ENCODE data around the gene NPHS1.
"Not testable (repeated sequence)": the region's sequence is repeated elsewhere in the genome, so short reads cannot be mapped to it uniquely, and the experiment has no call there.

NPHS1 gene

DNA sequence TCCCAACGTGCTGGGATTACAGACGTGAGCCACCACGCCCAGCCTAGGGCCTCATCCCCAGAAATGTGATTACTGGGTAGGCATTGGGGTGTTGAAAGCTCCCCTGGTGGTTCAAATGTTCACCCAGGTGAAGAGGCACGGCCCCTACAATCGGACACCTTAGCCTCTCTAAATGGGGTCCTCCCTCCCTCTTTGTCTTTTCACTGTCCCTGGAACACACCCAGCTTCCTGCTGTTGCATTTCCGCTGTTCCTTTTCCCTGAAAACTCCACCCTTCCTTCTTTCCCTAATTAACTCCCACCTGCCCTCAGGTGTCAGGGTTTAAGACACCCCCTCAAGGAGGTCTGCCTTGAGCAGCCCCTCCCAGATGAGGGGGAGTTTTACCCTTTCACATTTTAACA, 36.0 kb downstream of the NPHS1 start:
- no peak for DNase-seq (ENCODE audit: low spot score)

DNA sequence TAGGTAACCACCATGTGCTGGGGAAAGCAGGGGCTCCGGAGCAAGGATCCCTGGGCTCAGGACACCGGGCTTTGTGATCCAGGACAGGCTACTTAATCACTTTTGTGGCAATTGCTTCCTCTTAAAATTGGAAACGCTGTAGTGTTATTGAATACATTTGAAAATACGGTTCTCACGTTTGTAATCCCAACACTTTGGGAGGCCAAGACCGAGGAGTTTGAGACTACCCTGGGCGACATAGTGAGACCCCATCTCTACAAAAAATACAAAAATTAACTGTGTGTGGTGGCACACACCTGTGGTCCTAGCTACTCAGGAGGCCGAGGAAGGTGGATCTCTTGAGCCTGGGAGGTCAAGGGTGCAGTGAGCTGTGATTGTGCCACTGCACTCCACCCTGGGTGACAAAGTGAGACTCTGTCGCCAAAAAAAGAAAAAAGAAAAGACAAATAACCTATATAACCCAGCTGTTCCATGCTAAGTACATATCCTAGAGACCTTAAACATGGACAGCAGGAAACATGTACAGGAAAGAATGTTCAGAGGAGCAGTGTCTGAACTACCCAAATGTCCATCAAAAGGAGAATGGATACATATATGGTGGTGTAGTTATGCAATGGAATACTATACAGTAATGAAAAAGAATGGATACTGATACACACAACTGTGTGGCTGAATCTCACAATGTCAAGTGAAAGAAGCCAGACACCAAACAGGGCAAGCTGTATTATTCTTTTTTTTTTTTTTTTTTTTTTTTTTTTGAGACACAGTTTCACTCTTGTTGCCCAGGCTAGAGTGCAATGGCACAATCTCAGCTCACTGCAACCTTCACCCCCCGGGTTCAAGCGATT, 39.0 kb downstream of the NPHS1 start:
- DNase-seq (ENCODE audit: low spot score): no peak

DNA sequence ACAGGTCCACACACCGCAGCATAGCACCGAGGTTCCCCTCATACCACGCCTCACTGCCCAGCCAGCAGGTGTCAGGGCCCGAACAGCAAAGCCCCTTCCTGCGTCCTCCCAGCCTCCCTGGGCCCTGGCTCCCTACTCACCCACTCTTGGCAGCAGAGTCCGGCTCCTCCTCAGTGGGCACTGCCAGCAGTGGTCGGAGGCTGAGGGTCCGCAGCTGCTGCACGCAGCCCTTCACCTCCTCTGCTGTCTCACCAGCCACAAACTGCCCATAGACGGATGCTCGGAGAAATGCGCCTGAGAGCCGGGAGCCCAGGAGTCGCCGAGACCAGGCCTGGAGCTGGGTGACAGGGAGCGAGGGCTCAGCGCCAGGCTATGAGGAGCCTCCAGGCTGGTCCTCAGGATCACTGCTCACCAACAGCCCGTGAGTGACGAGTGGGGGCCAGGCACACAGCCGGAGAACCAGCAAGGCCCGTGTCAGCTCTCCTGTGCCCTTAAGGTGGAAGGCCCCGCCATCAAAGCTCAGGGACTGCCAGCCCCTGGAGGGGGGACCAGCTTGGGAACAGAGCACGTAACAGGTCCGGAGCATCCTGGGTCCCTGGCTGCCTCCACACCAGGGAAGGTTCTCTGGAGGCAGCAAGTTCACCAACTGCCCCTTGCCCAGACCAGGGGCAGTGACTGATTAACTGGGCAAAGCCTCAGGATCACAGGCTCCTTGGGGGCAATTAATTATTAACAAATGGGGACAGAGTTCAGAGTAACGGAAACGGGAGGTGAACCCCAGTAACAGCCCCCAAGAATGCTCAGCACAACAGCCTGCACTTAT, 39.9 kb downstream of the NPHS1 start, which contains the start of gene PRODH2:
Gene PRODH2 (minus strand): TSS at position 626 of the 823 bp plus-strand sequence. CDS start 40 bp downstream, at position 586.
- DNase-seq (ENCODE audit: low spot score): peak; percentile 8

DNA sequence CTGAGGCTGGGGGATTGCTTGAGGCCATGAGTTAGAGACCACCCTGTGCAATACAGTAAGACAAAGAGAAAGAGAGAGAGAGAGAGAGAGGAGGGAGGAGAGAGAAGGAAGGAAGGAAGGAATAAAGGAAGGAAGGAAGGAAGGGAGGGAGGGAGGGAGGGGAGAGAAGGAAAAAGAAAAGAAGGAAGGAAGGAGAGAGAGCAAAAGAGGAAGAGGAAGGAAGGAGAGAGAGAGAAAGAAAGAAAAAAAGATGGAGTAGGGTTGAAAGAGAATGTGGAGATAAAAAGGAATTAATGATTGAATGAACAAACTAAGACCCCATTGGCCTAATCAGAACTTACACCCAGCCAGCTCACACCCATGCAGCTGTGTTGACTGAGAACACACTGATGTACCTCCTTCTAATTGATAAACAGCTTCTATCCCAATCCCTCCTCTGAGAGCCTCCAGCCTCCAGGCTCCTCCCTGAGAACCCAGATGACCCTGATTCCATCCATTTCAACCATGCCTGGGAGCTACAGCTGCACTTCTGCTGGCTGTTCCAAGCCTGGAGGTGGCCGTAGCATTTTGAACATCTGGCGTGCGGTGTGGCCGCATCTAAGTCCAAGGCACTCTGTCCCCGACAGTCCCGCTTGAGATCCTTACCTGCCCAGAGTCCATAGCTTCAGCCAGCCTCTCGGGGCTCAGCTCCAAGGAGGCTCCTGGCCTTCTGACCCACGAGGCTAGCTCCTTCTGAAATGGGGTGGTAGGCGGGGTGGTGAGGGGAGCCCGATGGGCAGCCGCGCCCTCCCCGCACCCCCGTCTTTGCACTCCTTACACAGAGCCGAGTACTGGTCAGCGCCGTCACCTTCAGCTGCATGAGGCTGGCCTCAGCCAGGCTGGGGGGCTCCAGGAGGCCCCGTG, 40.7 kb downstream of the NPHS1 start:
- DNase-seq (ENCODE audit: low spot score): no peak

DNA sequence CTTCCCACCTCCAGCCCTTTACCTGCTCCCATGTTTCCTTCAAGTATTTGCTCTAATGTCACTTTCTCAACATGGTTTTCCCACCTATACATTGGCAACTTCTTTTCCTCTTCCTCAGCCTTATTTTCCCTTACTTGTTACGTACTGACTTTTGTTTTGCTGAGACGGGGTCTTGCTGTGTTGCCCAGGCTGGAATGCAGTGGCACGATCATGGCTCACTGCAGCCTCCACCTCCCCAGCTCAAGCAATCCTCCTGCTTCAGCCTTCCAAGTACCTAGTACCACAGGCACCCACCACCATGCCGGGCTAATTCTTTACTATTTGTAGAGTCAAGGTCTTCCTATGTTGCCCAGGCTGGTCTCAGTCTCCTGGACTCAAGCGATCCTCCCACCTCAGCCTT, 44.7 kb downstream of the NPHS1 start:
- DNase-seq (ENCODE audit: low spot score): no peak

DNA sequence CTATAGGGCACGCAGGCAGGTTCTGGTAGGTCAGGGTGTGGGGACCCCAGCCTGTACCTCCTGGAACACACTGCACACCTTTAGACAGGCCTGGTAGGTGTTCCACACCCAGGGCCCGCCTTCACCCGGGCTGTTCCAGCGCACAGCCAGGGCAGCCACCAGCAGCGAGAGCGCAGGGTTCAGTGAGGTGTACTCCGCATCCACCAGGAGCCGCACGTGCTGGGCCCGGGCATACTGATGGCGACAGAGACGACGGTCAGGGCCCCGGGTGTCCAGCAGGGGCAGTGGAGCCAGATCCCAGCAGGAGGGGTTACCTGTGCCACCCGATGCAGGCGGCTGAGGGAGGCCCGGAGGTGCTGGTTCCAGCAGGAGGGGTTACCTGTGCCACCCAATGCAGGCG, 45.7 kb downstream of the NPHS1 start:
- DNase-seq (ENCODE audit: low spot score): no peak

DNA sequence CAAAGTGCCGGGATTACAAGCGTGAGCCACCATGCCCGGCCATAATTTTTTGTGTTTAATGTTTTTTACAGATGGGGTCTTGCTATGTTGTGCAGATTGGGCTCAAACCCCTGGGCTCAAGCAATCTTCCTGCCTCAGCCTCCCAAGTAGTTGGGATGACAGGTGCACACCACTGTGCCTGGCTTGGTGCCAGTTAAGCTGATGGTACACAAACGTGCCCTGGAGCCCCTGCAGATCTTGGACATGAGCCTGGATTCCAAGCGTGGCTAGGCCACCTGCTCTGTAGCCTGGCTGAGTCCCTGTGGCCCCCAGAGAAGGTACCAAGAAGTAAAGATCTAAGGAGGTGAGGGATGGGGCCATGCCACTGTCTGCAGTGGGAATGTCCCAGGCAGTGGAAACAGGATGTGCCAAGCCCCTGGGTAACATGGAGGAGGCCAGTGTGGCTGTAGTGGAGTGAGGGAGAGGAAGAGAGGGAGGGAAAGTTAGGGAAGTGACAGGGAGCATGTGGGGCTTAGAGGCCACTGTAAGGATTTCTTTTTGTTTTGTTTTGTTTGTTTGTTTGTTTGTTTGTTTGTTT, 46.7 kb downstream of the NPHS1 start:
- no peak for DNase-seq (ENCODE audit: low spot score)

DNA sequence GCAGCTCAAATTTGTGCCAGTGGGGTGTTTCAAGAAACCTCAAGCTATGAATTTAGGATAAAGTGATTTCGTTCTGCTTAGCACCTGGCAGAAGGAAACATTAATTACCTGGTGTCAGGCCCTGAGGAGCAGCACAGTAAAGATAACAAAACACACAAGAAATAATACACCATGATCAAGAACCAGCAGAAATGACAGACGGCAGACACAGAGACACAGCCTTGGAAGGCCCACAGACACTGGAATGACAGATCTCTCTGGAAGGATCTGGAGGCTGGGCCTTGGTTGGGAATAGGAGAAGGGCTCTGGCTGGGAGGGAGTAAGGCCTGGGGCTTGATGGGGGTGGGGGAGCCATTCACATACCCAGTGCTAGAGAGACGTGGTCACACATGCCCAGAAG, 50.5 kb downstream of the NPHS1 start:
- no peak for DNase-seq (ENCODE audit: low spot score)

DNA sequence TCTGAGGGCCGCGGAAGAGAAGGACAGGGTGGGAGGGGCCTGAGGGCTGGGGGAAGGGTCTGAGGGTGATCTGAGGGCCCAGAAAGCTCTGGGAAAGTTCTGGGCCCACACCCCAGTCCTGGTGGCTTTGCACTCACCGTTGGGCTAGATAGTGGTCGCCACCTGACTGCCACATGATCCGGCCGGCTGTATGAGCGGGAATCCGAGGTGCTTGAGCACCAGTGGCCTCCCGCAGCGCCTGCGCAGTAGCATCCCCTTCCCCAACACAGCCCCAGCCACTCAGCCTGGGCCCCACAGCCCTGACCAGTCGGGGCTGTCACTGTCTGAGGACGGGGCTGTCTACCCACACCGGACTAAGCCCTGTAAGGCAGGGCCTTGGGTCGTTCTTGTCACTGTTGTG, 54.6 kb downstream of the NPHS1 start:
- no peak for DNase-seq (ENCODE audit: low spot score)

DNA sequence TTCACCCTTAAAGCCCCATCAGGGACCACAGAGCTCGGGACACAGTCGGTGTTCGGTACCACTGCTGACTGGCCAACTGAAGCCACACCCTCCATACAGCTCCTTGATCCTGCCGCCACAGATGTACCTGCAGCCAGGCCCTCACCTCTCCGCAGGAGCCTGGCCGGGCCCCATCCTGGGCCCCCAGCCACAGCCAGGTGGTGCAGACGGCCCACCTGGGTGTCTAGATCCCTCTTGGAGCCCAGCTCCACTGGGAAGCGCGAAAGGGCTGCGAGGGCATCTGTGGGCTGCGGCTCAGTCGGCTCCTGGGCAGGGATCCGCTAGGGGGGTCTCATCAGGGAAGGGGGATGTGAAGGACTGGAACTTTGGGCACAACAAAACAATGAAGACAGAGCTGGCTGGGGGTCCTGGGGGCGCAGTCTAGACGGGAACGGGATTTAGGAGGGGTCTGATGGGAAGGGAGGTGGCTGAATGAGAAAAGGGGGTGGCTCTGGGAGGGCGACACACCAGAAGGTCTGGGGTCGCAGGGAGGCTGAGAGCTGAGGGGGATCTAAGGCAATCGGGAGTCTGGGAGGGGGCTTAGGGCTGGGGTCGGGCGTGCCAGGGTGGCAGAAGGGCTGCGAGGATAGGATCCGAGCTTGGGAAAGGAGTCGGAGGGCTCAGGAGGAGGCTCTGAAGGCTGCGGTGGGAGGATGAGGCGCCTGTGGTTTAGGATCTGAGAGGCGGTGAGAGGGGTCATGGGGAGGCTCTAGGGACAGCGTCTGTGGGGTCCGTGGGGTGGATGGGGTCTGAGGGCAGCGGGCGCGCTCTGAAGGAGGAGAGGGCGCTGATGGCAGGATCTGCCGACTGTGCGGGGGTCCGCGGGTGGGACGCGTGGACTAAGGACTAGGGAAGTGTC, 55.4 kb downstream of the NPHS1 start:
- no peak for DNase-seq (ENCODE audit: low spot score)

DNA sequence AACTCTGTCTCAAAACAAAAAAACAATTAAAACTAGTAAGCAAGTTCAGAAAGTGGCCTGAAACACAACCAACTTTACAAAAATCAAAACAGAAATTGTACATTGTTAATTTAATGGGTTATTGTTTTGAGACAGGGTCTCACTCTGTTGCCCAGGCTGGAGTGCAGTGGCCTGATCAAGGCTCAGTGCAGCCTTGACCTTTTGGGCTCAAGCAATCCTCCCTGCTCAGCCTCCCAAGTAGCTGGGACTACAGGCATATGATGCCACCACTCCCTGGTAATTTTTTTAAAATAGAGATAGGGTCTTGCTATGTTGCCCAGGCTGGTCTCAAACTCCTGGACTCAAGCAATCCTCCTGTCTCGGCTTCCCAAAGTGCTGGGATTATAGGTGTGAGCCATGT, 56.7 kb downstream of the NPHS1 start:
- DNase-seq (ENCODE audit: low spot score): not testable (repeated sequence)

DNA sequence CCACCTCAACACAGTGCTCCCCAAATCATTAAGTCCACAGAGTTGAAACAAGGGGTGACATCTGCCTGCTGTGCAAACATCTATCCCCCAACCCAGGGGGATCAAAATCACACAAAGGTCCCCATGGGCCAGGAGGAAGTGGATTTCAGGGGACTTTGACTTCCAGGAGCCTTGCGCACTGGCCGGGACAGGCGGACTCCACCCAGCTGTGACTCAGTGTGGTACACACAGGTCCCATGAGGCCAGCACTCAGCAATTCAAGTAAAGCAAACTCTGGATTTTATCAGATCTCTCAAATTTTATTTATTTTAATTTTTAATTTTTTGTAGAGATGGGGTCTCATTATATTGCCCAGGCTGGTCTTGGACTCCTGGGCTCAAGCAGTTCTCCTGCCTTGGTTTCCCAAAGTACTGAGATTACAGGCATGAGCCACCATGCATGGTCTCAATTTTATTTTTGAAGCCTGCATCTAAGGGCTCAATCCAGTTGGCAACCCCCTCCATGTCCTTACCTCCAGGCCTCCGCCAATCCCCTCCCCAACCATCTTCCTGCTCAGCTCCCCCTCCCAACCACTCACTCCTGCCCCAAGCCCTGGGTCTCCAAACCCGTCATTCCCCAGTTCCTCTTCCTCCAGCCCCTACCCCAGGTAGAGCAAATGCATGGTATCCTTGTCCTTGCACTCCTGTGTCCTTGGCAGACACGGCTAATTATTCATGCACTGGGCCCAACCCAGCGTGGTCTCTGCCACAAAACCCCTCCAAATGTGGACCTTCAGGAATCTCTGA, 58.7 kb downstream of the NPHS1 start:
- no peak for DNase-seq (ENCODE audit: low spot score)

DNA sequence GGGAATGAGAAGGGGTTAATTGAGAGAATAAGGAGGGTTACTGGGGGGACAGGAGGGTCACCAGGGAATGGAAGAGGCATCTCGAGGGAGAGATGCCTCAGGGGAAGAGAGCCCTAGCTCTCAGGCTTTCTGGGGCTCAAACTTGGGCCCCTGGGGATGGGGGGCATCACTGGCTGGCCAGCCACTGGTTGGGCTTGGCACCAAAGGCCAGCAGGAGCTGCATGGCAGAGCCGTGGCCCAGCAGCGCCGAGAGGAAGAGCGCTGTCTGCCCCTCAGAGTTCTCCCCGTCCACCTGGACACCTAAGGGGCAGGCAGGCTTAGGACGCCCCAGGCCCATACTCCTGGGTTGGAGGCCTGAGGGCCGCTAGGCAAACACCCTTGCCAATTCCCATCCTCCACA, 59.4 kb downstream of the NPHS1 start:
- DNase-seq (ENCODE audit: low spot score): no peak

DNA sequence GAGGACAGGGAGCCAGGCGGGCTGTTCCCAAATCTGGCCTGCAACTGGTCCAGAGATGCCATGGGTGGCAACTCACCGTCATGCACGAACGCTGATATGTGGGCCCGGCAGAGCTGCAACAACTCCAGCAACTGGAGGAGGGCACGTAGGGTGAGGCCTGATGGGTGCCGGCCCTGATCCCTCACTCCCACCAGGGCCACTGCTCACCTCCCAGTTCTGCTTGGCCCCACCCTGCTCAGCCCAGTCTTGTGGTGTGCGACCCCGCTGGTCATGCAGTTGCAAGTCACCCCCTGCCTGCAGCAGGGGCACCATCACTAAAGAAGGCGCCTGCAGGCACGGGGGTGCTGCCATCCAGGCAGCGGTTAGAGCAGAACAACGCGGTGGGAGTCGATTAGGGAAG, 60.0 kb downstream of the NPHS1 start:
- DNase-seq (ENCODE audit: low spot score): no peak

DNA sequence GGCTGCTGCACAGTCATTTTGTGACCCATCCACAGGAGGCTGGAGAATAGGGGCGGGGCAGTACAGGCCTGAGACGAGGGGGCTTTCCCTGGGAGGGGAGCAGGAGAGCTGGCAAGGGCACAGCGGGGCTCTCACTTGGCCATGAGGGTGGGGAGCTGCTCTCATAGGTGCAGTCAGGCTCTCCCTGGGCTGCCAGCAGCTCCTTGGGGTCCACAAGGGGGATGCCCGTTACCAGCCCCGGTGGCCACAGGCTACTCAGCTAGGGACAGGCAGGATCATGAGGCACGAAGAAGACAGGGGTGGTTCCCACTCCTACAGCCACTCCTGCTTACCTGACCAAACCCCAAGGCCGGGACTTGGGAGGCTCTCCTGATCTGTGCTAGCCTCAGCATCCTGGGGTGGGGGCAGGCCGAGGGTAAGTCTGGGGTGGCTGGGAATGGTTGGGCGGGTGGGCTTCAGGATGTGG, 60.5 kb downstream of the NPHS1 start:
- DNase-seq (ENCODE audit: low spot score): no peak

DNA sequence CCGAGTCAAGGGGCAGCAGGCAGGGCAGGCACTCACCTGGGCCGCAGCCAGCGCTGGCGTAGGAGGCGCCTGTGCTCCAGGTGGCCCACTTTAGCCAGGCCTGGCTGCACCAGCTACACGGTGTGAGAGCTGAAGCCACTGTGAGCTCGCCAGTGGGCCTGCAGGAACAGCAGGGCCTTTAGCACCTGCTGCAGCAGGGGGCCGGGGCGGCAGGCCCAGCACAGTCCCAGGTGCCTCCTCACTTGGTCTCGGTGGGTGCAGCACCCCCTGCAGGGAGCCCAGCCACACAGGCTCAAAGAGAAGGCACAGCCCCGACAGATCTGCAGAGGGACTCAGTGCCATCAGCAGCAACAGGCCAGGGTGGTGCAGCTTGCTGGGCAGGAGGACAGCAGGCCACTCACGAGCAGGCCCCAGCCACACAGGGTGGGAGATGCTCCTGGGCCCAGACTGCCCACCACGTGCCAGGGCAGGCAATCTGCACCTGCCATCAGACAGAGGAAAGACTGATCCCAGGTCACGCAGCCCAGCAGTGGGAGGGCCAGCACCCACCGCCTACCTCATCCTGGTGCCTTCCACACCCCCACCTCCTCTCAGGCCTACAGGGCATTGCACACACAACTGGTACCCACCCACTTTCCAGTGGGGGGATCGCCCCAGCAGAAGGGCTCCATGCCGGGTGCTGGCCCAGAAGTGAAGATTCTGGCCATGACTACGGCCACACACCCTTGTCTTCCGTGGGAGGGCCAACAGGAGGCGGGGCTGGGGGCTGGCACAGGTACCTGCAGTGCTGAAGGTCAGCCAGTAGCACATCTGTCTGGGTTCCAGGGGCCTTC, 61.1 kb downstream of the NPHS1 start:
- DNase-seq (ENCODE audit: low spot score): no peak

DNA sequence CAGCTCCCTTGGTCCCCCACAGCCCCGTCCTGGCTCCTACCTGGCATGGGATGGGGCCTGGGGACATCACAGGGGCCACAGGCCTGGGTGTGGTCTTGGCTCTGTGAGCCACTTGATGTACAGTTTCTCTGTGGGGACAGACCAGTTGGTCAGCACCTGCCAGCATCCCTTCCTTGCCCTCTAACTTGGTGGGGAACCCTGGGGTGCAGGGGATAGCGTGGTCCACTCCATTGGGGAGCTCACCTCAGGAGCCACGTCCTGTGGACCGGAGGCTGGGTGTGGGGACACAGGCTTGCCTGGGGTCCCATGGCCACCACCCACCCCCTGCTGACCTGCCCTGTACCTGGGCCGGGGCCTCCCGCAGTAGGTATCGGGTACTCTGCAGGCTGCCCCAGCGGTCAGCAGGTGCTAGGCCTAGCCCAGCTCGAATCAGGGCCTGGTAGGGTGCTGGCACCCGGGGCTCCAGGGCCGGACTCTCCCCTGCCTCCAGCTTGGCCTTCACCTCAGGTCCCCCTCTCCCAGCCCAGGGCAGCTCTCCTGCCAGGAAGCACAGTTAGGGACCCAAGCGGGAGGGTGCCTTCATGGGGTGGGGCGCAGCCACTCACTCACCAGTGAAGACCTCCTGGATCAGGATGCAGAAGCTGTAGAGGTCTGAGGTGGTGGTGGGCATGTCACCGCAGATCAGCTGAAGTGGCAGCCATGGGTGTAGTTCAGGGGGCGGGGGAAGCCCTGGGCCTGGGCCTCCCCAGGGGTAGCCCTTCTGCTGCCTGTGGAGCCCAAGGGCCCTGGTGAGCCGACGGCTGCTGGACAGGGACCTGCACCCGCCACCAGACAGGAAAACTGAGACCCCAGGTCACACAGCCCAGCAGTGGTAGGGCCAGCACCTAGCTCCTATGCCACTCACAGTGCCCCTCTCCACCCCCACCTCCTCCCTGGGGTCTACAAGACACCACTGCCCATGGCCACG, 62.0 kb downstream of the NPHS1 start:
- DNase-seq (ENCODE audit: low spot score): no peak
